SK-N-SH (cell line): ENCODE measurements around the gene KAT6B. TPM values are rescaled to one million over a fixed set of nuclear protein-coding genes. Genes with fewer than 3 reads are reported as not detected.

ENCODE experiments used
- CTCF ChIA-PET: fragments of 300-600, 350-600 bp; formaldehyde crosslinking; extraction: SDS; loops from one replicate; lab custom pipeline; 2021; lab: Yijun Ruan, JAX
- POLR2A ChIA-PET: fragments of 350-600 bp; sonication (Branson Sonifier 250); formaldehyde crosslinking; extraction: SDS; loops from one replicate; lab custom pipeline; 2020; ENCODE audit warnings: antibody characterized with exemption, inconsistent platforms; lab: Yijun Ruan, JAX
- DNase-seq: peaks from one replicate; pipeline ENCODE4 v3.0.0; 2012
- H2AFZ ChIP-seq: fragments of 200-600 bp; sonication (generic); 2 replicates; pipeline ENCODE4 v1.8.1; 2016; ENCODE audit warnings: antibody characterized with exemption, mild to moderate bottlenecking, low read depth
- H3F3A ChIP-seq: fragments of 200-600 bp; sonication (generic); replicated peaks from 2 replicates; pipeline ENCODE3; 2016; ENCODE audit warnings: antibody characterized with exemption, mild to moderate bottlenecking; ENCODE audit not compliant: insufficient read depth
- H3K27ac ChIP-seq, 2 experiments: fragments of 200-500 bp in 1 of 2; fragments of 200-600 bp in 1 of 2; sonication (Bioruptor generic) in 1 of 2; sonication (generic), shearing (Covaris generic) in 1 of 2; 2 replicates each; pipeline versions ENCODE4 v1.5.1 to v1.6.1; 2014 to 2016; ENCODE audit warnings: low read depth in 2 of 2, inconsistent platforms in 1 of 2, low read length in 1 of 2, mild to moderate bottlenecking in 1 of 2, mixed read lengths in 1 of 2
- H3K27me3 ChIP-seq: fragments of 200-600 bp; sonication (generic), shearing (Covaris generic); 2 replicates; pipeline ENCODE4 v1.6.1; 2016; ENCODE audit warnings: mixed run types; ENCODE audit not compliant: insufficient read depth
- H3K36me3 ChIP-seq, 2 experiments: fragments of 200-500 bp in 1 of 2; fragments of 200-600 bp in 1 of 2; sonication (Bioruptor generic) in 1 of 2; sonication (generic) in 1 of 2; replicated peaks in 1 of 2; 2 replicates each; pipeline versions ENCODE3 to v1.5.1; 2014 to 2016; ENCODE audit warnings: low read length in 1 of 2, mild to moderate bottlenecking in 1 of 2; ENCODE audit not compliant: insufficient read depth in 2 of 2, control insufficient read depth in 1 of 2
- H3K4me1 ChIP-seq, 2 experiments: fragments of 200-500 bp in 1 of 2; fragments of 200-600 bp in 1 of 2; sonication (Bioruptor generic) in 1 of 2; sonication (generic), shearing (Covaris generic) in 1 of 2; 2 replicates each; pipeline versions ENCODE4 v1.5.1 to v1.6.1; 2014 to 2016; ENCODE audit warnings: low read depth in 1 of 2, low read length in 1 of 2, mixed run types in 1 of 2; ENCODE audit not compliant: insufficient read depth in 2 of 2, control insufficient read depth in 1 of 2
- H3K4me2 ChIP-seq: fragments of 200-600 bp; sonication (generic), shearing (Covaris generic); 2 replicates; pipeline ENCODE4 v1.6.1; 2017; ENCODE audit warnings: mixed run types
- H3K4me3 ChIP-seq, 2 experiments: fragments of 200-500 bp in 1 of 2; fragments of 200-600 bp in 1 of 2; sonication (Bioruptor generic) in 1 of 2; sonication (generic), shearing (Covaris generic) in 1 of 2; 2 replicates each; pipeline versions ENCODE4 v1.5.1 to v1.8.1; 2014 to 2016; ENCODE audit warnings: low read depth in 2 of 2, inconsistent platforms in 1 of 2, low read length in 1 of 2, mild to moderate bottlenecking in 1 of 2, mixed read lengths in 1 of 2, moderate library complexity in 1 of 2
- H3K79me2 ChIP-seq: fragments of 200-600 bp; sonication (generic); 2 replicates; pipeline ENCODE4 v1.8.1; 2017; ENCODE audit warnings: mild to moderate bottlenecking; ENCODE audit not compliant: insufficient read depth
- H3K9ac ChIP-seq: fragments of 200-600 bp; sonication (generic); 2 replicates; pipeline ENCODE4 v1.6.1; 2017; ENCODE audit warnings: mixed run types
- H3K9me2 ChIP-seq: fragments of 200-600 bp; sonication (generic); 2 replicates; pipeline ENCODE4 v1.6.1; 2017; ENCODE audit warnings: mixed run types
- H3K9me3 ChIP-seq: fragments of 200-600 bp; sonication (generic); 2 replicates; pipeline ENCODE4 v1.6.1; 2017; ENCODE audit warnings: mixed run types, mild to moderate bottlenecking, moderate library complexity
- H4K20me1 ChIP-seq: fragments of 200-600 bp; sonication (generic); 2 replicates; pipeline ENCODE4 v1.6.1; 2017; ENCODE audit warnings: mild to moderate bottlenecking, mixed run types; ENCODE audit not compliant: insufficient read depth
- EZH2phosphoT487 ChIP-seq: fragments of 200-600 bp; sonication (generic); IDR thresholded peaks from 2 replicates; pipeline ENCODE4 v1.6.1; 2017; ENCODE audit warnings: low read depth, mixed run types, mild to moderate bottlenecking, antibody characterized with exemption, moderate library complexity, borderline replicate concordance
- FOSL2 ChIP-seq: IDR thresholded peaks from 2 replicates; pipeline ENCODE4 v1.4.0; 2012; ENCODE audit warnings: low read depth, mild to moderate bottlenecking, moderate library complexity, borderline replicate concordance
- FOXM1 ChIP-seq: IDR thresholded peaks from 2 replicates; pipeline ENCODE4 v1.4.0; 2012; ENCODE audit warnings: low read depth, mild to moderate bottlenecking
- JUND ChIP-seq: IDR thresholded peaks from 2 replicates; pipeline ENCODE4 v1.4.0; 2012
- MXI1 ChIP-seq: IDR thresholded peaks from 2 replicates; pipeline ENCODE4 v1.6.1; 2012; ENCODE audit warnings: mild to moderate bottlenecking, low read depth, low read length, improper control_type of control experiment
- NRF1 ChIP-seq: IDR thresholded peaks from 2 replicates; pipeline ENCODE4 v1.6.1; 2012; ENCODE audit warnings: low read depth, mild to moderate bottlenecking, low read length
- POLR2AphosphoS5 ChIP-seq: IDR thresholded peaks from 2 replicates; pipeline ENCODE4 v1.6.1; 2012; ENCODE audit warnings: low read depth, low read length
- RCOR1 ChIP-seq: fragments of 150-350 bp; IDR thresholded peaks from 2 replicates; pipeline ENCODE4 v1.6.1; 2017; ENCODE audit warnings: antibody characterized with exemption, low read length
- RFX5 ChIP-seq: IDR thresholded peaks from 2 replicates; pipeline ENCODE4 v1.6.1; 2012; ENCODE audit warnings: mild to moderate bottlenecking, improper control_type of control experiment, low read length
- RXRA ChIP-seq: IDR thresholded peaks from 2 replicates; pipeline ENCODE4 v1.4.0; 2012; ENCODE audit warnings: low read depth, mild to moderate bottlenecking, borderline replicate concordance
- TAF1 ChIP-seq: IDR thresholded peaks from 2 replicates; pipeline ENCODE4 v1.6.1; 2012; ENCODE audit warnings: low read depth, mild to moderate bottlenecking, low read length, moderate library complexity, borderline replicate concordance
- TCF12 ChIP-seq: IDR thresholded peaks from 2 replicates; pipeline ENCODE4 v1.4.0; 2012
- TEAD4 ChIP-seq: IDR thresholded peaks from 2 replicates; pipeline ENCODE4 v1.4.0; 2012; ENCODE audit warnings: mild to moderate bottlenecking, borderline replicate concordance; ENCODE audit not compliant: insufficient read depth
- YY1 ChIP-seq: IDR thresholded peaks from 2 replicates; pipeline ENCODE4 v1.4.0; 2012; ENCODE audit warnings: low read depth, mild to moderate bottlenecking
- WGBS: methylation state at CpG from one replicate; pipeline ENCODE4 v1.1.6; 2017; ENCODE audit warnings: low lambda C conversion rate; 5-methylcytosine and 5-hydroxymethylcytosine counted together
- polyA plus RNA-seq, 3 experiments: library from polyadenylated mRNA; depleted of rRNA; stranded (reverse); fragments of >200 nt; gene quantifications; 2 replicates each; pipeline ENCODE4 v1.2.3, GENCODE V29; 2012
- TF ChIP-seq, protein P1 (sequence below): fragments of 150-350 bp; IDR thresholded peaks from 2 replicates; pipeline ENCODE4 v1.6.1; 2017; ENCODE audit warnings: antibody characterized with exemption, low read length, low read depth, borderline replicate concordance
- TF ChIP-seq, protein P2 (sequence below): IDR thresholded peaks from 2 replicates; pipeline ENCODE4 v1.6.1; 2012; ENCODE audit warnings: mild to moderate bottlenecking, low read depth, low read length, moderate library complexity
- TF ChIP-seq, protein P3 (sequence below): IDR thresholded peaks from 2 replicates; pipeline ENCODE4 v1.4.0; 2012; ENCODE audit warnings: low read depth, borderline replicate concordance
- TF ChIP-seq, protein P4 (sequence below): IDR thresholded peaks from 2 replicates; pipeline ENCODE4 v1.4.0; 2012; ENCODE audit warnings: low read depth
- TF ChIP-seq, protein P5 (sequence below): IDR thresholded peaks from 2 replicates; pipeline ENCODE4; 2012
- TF ChIP-seq, protein P6 (sequence below): fragments of 200-600 bp; sonication (generic); IDR thresholded peaks from 2 replicates; pipeline ENCODE4 v1.6.1; 2017; ENCODE audit warnings: antibody characterized with exemption, mild to moderate bottlenecking, moderate library complexity

Gene KAT6B
- polyA plus RNA-seq, 1 of the 3 experiments (the other 2 are of a cell fraction) = 4.3 TPM

DNA sequence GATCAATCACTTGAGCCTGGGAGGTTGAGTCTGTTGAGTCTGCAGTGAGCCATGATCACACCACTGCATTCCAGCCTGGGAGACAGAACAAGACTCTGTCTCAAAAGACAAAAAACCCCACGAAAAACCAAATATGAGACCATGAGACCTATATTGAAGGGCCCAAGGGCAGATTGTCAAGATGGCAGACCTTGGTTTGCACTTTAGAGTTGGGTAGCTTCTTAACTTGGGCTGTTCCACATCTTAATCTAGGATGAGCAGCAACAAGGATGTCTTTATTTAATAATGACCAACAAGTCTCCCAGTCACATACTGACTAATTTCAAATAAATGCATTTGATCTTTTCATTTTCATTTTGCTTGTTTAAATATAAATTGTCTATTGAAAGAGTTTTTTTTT is 43.8 kb downstream of the KAT6B start (continued):
- no peak for TF ChIP-seq FOSL2
- TF ChIP-seq, protein P1, sequence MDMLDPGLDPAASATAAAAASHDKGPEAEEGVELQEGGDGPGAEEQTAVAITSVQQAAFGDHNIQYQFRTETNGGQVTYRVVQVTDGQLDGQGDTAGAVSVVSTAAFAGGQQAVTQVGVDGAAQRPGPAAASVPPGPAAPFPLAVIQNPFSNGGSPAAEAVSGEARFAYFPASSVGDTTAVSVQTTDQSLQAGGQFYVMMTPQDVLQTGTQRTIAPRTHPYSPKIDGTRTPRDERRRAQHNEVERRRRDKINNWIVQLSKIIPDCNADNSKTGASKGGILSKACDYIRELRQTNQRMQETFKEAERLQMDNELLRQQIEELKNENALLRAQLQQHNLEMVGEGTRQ = no peak
- no peak for TF ChIP-seq TCF12
- TF ChIP-seq EZH2phosphoT487 = no peak
- TF ChIP-seq, all 33 proteins: peak for 0

DNA sequence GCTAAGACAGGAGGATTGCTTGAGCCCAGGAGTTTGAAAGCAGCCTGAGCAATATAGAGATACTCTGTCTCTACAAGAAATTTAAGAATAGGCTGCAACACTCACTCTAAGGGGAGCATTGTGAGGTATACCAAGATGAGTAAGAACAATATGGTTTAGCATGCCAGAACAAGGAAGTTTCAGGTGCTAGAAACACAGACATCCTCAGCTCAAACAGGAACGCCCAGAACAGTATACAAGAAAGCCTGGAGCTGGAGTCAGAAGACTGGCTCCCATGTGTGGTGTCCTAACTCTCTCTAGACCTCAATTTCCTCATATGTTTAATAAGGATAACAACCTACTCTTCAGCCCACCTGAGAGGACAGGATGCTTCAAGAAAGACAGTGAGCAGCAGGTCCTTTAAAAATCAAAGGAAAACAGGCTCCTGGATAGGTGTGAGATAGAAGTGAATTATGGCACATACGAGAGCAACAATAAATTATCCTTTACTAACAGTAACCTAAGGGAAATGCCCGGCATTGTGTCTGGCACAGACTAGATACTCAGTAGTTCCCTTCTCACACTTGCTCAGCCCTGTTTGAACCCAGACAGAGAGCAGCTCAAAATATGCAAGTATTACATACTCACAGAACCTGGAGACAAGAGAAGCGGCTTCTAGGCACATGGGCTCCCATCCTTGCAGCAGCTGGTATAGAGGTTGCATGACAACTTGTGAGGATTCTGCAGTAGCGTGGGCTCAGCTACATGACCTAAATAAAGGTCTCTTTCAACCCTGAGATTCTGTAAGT is 45.4 kb downstream of the KAT6B start:
- peaks cover 0 to 4% of the 10 kb centered on the region in 2 experiments; a peak in 2 of 4 replicates for H3K4me1 ChIP-seq
- WGBS = 92% methylated on average over 5 of the region's 5 CpGs
- ChIA-PET CTCF (interaction anchor here (0.7 kb wide), 1 partner anchor 633 kb away, joined by 3 read pairs; no protein-coding TSS in a partner anchor), POLR2A (no interaction called here)
- H3K27me3 ChIP-seq = no peaks in the 10 kb centered on the region
- H3K36me3 ChIP-seq = peaks cover 0 to 6% of the 10 kb centered on the region in 2 experiments
- H3K9ac ChIP-seq = no peak overlapping the region
- H3K9me2 ChIP-seq = no peaks in the 10 kb centered on the region
- no peak for DNase-seq
- no peak overlapping the region for H2AFZ ChIP-seq
- H3K4me2 ChIP-seq = no peak overlapping the region
- H3K79me2 ChIP-seq = peaks cover 69% of the 10 kb centered on the region
- H3K4me3 ChIP-seq = no peak overlapping the region
- no peaks in the 10 kb centered on the region for H3K9me3 ChIP-seq
- no peak overlapping the region for H3K27ac ChIP-seq
- peaks cover 36% of the 10 kb centered on the region; the same call in 1 of the 2 replicates for H4K20me1 ChIP-seq
- no peaks in the 10 kb centered on the region for H3F3A ChIP-seq
- no peak for TF ChIP-seq MXI1
- no peak for TF ChIP-seq FOXM1
- no peak for TF ChIP-seq EZH2phosphoT487
- no peak for TF ChIP-seq RCOR1
- TF ChIP-seq TAF1 = no peak
- TF ChIP-seq, protein P2, sequence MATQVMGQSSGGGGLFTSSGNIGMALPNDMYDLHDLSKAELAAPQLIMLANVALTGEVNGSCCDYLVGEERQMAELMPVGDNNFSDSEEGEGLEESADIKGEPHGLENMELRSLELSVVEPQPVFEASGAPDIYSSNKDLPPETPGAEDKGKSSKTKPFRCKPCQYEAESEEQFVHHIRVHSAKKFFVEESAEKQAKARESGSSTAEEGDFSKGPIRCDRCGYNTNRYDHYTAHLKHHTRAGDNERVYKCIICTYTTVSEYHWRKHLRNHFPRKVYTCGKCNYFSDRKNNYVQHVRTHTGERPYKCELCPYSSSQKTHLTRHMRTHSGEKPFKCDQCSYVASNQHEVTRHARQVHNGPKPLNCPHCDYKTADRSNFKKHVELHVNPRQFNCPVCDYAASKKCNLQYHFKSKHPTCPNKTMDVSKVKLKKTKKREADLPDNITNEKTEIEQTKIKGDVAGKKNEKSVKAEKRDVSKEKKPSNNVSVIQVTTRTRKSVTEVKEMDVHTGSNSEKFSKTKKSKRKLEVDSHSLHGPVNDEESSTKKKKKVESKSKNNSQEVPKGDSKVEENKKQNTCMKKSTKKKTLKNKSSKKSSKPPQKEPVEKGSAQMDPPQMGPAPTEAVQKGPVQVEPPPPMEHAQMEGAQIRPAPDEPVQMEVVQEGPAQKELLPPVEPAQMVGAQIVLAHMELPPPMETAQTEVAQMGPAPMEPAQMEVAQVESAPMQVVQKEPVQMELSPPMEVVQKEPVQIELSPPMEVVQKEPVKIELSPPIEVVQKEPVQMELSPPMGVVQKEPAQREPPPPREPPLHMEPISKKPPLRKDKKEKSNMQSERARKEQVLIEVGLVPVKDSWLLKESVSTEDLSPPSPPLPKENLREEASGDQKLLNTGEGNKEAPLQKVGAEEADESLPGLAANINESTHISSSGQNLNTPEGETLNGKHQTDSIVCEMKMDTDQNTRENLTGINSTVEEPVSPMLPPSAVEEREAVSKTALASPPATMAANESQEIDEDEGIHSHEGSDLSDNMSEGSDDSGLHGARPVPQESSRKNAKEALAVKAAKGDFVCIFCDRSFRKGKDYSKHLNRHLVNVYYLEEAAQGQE = no peak
- TF ChIP-seq FOSL2 = no peak
- TF ChIP-seq, protein P3, sequence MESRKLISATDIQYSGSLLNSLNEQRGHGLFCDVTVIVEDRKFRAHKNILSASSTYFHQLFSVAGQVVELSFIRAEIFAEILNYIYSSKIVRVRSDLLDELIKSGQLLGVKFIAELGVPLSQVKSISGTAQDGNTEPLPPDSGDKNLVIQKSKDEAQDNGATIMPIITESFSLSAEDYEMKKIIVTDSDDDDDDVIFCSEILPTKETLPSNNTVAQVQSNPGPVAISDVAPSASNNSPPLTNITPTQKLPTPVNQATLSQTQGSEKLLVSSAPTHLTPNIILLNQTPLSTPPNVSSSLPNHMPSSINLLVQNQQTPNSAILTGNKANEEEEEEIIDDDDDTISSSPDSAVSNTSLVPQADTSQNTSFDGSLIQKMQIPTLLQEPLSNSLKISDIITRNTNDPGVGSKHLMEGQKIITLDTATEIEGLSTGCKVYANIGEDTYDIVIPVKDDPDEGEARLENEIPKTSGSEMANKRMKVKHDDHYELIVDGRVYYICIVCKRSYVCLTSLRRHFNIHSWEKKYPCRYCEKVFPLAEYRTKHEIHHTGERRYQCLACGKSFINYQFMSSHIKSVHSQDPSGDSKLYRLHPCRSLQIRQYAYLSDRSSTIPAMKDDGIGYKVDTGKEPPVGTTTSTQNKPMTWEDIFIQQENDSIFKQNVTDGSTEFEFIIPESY = no peak
- TF ChIP-seq NRF1 = no peak
- no peak for TF ChIP-seq JUND
- no peak for TF ChIP-seq YY1
- TF ChIP-seq RFX5 = no peak
- TF ChIP-seq, protein P4, sequence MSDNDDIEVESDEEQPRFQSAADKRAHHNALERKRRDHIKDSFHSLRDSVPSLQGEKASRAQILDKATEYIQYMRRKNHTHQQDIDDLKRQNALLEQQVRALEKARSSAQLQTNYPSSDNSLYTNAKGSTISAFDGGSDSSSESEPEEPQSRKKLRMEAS = no peak
- no peak for TF ChIP-seq POLR2AphosphoS5
- TF ChIP-seq, protein P5, sequence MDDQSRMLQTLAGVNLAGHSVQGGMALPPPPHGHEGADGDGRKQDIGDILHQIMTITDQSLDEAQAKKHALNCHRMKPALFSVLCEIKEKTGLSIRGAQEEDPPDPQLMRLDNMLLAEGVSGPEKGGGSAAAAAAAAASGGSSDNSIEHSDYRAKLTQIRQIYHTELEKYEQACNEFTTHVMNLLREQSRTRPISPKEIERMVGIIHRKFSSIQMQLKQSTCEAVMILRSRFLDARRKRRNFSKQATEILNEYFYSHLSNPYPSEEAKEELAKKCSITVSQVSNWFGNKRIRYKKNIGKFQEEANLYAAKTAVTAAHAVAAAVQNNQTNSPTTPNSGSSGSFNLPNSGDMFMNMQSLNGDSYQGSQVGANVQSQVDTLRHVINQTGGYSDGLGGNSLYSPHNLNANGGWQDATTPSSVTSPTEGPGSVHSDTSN = no peak
- TF ChIP-seq RXRA = no peak
- TF ChIP-seq TEAD4 = no peak
- TF ChIP-seq, protein P6, sequence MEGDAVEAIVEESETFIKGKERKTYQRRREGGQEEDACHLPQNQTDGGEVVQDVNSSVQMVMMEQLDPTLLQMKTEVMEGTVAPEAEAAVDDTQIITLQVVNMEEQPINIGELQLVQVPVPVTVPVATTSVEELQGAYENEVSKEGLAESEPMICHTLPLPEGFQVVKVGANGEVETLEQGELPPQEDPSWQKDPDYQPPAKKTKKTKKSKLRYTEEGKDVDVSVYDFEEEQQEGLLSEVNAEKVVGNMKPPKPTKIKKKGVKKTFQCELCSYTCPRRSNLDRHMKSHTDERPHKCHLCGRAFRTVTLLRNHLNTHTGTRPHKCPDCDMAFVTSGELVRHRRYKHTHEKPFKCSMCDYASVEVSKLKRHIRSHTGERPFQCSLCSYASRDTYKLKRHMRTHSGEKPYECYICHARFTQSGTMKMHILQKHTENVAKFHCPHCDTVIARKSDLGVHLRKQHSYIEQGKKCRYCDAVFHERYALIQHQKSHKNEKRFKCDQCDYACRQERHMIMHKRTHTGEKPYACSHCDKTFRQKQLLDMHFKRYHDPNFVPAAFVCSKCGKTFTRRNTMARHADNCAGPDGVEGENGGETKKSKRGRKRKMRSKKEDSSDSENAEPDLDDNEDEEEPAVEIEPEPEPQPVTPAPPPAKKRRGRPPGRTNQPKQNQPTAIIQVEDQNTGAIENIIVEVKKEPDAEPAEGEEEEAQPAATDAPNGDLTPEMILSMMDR = no peak
- no peak for TF ChIP-seq TCF12
